NCI-H2196 treated with DMSO at 0.1 percent for 48 hours (cell line): ENCODE results near the gene COX6B2.

Experiments
- DNase-seq: peaks from one replicate; lab custom pipeline; 2025; ENCODE audit not compliant: unreplicated experiment; lab: John Stamatoyannopoulos, UW

Gene COX6B2

DNA sequence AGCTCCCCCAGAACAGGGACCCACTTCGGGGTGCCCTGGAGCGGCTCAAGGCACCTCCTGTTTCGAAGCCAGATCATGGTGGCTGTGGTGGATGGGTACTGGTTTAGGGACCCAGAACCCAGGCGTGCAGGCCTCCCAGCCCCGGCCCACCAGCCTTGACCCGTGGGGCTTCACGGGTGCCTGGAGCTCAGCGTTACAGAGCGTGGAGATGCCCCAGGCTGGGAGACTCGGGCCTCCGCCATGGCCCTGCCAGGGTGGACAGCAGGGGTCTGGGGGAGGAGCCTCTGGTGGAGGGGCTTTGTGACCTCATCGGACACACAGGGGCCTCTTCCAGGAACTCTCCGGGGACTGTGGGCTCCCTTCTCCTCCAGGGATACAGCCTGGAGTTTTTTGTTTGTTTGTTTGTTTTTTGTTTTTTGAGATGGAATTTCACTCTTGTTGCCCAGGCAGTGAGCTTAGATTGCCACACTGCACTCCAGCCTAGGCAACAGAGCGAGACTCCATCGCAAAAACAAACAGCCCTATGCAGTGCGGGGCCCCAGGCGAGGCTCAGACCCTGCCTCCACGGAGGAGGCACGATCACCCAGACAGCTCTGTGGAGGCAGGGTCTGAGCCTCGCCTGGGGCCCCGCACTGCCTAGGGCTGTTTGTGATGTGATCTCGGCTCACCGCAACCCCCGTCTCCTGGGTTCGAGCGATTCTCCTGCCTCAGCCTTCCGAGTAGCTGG lies 8.6 kb upstream of the COX6B2 start, which contains the start of gene GARIN5B:
Gene GARIN5B, minus strand, starts transcription at position 271 of the 727 bp plus-strand sequence. Its CDS starts 194 bp downstream, at position 77.
- no peak for DNase-seq

DNA sequence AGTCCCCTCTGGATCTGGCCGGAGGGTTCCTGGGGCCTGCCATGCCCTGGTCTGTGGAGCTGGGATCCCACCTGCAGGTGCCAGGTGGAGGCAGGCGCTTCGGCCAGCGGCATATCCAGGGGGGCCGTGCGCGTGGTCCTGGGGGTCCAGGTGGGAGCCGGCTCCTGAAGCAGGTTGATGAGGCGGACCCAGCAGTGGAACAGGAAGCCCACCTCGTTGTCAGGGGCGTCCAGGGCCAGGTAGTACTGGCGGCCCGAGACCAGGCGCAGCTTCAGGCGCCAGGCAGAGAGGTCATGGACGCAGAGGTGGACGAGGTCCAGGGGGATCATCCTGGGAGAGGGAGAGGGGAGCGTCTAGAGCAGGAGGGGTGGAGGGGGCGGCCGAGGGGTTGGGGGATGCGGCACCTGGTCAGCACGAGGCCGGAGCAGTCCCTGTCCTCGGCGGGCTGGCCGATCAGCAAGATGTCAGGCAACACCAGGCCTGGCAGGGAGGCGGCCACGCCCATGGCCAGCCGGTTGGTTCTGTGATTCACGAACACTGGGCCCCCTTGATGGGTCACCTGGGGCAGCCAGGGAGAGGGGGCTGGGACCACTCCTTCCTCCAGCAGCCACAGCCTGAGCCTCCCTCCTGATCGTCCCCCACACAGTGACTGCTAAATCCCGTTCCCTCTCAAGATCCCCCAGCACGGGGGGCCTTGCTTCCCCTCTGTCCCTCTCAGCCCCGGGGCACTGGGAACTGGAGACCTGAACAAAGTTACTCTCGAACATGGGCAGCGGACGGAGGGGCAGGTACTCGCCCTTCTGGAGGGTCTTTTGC lies 7.9 kb upstream of the COX6B2 start:
- no peak for DNase-seq

DNA sequence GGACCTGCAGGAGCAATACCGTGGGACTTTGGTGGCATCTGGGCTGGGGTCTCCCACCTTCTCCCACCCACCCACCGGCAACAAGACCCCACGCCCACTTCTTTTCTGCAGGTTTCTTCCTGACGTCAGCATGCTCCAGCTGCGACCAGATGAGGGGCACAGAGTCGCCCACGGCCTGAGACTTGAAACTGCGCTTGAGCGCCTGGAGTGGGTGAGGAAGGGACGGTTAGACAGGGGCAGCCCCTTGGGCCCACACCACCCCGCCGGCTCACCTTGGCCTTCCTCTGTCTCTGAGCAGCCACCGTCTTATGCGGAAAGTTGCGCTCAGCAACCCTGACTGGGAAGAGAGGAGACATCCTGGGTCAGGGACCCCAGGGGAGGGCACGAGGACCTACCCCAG lies 6.4 kb upstream of the COX6B2 start:
- no peak for DNase-seq

DNA sequence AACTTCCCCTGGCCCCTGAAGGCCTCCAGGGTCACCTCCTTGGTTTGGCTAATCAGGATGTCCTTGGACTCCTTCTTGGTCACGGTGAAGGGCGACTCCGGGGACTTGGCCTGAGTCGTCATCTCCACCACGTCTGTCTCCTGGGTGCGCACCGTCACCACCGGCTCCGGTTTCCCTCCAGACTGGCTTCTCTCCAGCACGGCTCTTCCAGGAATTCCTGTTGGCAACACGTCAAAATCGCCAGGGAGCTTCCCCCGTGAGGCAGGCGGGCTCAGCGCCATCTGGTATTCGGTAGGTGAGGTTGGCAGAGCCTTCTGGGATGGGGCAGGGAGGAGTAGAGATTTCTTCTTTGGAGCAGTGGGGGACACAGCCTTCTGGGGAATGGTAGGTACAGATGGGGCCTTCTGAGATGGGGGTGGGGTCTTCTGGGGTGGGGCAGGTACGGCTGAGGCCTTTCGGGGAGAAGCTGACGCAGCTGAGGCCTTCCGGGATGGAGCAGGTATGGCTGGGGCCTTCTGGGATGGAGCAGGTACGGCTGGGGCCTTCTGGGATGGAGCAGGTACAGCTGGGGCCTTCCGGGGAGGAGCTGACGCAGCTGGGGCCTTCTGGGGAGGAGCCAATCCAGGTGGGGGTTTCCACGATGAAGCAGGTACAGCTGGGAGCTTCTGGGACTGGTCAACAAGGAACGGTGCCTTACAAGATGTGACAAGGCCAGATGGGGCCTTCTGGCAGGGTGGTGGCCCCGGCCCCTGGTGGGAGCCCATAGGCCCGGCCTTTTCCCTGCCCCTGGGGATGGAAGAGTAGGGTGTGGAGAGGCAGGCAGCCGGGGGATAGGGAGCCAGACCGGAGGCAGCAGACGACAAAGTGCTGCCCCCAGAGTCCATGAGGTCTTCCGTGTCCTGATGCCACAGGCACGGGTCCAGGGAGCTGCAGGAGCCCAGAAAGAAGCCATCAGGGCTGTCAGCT lies 4.7 kb upstream of the COX6B2 start:
- no peak for DNase-seq

- no peak for DNase-seq
Observed at GRCh38 chr19:55358493-55358892, 4.0 kb upstream of the COX6B2 start.

GRCh38 chr19:55355213-55355821 lies 798 bp upstream of the COX6B2 start:
- no peak for DNase-seq

DNA sequence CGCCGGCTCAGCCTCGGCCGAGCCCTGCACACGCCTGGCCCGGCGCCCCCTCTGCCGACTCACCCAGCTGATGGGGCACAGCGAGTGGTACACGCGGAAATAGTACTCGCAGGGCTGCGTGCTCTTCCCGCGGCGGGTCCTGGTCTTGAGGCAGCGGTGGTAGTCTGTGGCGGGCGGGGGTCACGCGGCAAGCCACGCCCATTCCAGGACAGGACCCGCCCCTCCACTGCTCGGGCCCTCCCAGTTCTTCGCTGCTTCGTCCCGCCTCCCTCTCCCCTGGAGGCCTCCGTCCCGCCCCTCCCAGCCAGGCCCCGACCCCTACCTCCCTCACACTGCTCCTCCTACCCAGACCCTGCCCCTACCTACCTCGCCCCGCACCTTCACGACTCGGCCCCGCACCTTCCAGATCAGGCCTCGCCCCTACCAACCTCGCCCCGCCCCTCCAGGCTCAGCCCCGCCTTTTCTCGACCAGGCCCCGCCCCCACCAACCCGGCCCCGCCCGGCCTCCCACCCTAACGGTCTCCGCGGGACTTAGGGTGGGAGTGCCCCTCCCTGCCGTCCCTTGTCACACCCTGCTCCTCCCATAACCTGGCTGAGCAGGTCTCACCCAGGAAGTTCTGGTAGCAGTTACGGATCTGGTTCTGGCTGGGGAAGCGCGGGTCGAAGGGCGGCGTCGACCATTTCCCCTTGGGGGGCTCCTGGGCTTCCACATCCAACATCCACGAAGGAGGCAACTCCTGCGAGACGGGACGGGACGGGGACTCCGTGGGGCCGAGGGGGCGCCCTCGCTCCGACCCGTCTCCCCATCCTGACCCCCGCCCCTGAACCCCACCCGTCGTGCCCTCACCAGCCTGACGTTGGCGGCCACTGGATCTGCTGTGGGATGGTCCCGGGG lies 469 bp downstream of the COX6B2 start:
- DNase-seq = no peak

- DNase-seq = no peak
Observed at GRCh38 chr19:55353356-55353802, 1.1 kb downstream of the COX6B2 start.

GRCh38 chr19:55352549-55353145 lies 1.9 kb downstream of the COX6B2 start:
- DNase-seq = no peak

GRCh38 chr19:55352040-55352439 lies 2.5 kb downstream of the COX6B2 start:
- DNase-seq = no peak

GRCh38 chr19:55350620-55351315 lies 3.8 kb downstream of the COX6B2 start:
- DNase-seq = no peak

DNA sequence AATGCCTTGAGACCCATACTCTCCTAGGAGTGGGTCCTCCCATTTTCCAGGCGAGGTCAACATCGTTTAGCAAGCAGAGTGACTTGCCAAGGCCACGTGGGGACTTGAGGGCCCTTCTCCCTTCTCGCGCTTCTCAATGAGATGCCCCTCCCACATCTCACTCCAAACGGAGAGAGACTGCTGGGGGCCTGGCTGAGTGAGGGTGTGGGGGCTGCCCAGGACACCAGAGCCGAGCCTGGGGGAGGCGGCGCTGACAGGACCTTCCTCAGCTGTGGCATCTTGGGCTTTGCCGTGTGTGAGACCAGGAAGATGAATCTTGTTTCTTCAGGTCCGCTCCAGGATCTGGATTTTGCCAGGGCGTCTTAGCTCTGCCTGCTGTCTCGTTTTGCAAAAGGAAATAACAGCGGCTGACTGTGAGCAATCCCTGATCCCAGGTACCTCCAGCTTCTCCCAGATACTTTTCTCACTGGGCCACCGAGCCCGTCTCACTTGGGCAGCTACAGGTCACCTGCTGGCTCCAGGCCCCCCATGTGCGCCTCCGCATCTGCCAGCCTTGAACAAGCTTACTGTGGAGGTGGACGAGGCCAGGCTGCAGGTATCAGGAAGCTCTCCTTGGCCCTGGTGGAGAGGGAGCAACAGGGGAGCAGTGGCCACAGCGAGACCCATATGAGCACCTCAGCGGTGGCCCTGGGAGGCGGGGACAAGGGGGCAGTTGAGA lies 6.0 kb downstream of the COX6B2 start:
- DNase-seq = no peak

GRCh38 chr19:55347442-55348009 lies 7.0 kb downstream of the COX6B2 start:
- no peak for DNase-seq

- no peak for DNase-seq
Observed at GRCh38 chr19:55346725-55347441, 7.6 kb downstream of the COX6B2 start.

DNA sequence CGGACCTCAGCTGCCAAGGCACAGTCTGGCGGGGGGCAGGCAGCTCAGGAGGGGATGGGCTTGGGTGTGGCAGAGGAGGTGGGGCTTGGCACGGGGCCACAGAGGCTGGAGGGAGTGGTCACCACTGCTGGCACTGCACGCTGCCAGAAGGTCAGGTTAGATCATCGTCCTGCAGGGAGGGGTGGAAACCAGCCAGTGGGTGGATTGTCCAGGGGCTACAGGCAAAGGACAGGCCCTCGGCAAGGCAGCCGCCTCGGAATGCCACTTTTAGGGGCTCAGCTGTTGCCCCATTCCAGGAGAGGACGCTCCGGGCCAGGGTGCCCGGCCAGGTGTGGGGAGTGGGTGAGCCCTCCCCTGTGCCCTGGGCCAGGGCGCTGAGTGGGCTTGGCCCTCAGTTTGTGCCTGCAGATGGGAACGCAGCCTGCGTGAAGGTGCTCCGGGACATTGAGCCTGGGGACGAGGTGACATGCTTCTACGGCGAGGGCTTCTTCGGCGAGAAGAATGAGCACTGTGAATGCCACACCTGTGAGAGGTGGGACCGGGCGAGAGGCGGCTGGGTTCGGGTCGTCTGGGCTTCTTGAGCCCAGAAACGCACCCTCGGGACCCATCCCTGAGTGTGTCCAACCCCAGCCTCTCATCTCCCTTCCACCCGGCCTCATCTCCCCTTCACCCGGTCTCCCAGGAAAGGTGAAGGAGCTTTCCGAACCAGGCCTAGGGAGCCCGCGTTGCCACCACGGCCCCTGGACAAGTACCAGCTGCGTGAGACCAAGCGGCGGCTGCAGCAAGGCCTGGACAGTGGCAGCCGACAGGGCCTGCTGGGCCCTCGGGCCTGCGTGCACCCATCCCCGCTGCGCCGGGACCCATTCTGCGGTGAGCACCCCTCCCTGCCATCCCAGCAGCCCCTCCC lies 8.4 kb downstream of the COX6B2 start:
- DNase-seq = peak; percentile 14
